Neural crest cell (in vitro differentiated cells): ENCODE data around the gene LHFPL2. TPM values are rescaled to one million over a fixed set of nuclear protein-coding genes. Genes with fewer than 3 reads are reported as not detected.

Experiments
- DNase-seq: peaks from one replicate; pipeline ENCODE4 v3.0.0; 2021; ENCODE audit warnings: low read depth, mixed read lengths, low spot score
- H3K27ac Mint-ChIP-seq: one replicate; pipeline ENCODE4 v1.8.0; 2021; ENCODE audit warnings: mild to moderate bottlenecking, mixed read lengths; ENCODE audit not compliant: unreplicated experiment
- H3K27me3 Mint-ChIP-seq: 2 replicates; pipeline ENCODE4 v1.8.0; 2021; ENCODE audit warnings: low read depth, mild to moderate bottlenecking, mixed read lengths
- H3K36me3 Mint-ChIP-seq: 2 replicates; pipeline ENCODE4 v1.8.0; 2021; ENCODE audit warnings: low read depth, mild to moderate bottlenecking, mixed read lengths
- H3K4me1 Mint-ChIP-seq: 2 replicates; pipeline ENCODE4 v1.8.0; 2021; ENCODE audit warnings: mixed read lengths
- H3K4me3 Mint-ChIP-seq: one replicate; pipeline ENCODE4 v1.8.0; 2021; ENCODE audit warnings: mild to moderate bottlenecking, mixed read lengths
- H3K9me3 Mint-ChIP-seq: 2 replicates; pipeline ENCODE4 v1.8.0; 2021; ENCODE audit warnings: mixed read lengths
- total RNA-seq: library from RNA; stranded (reverse); gene quantifications from 2 replicates; pipeline ENCODE4 v1.2.1, GENCODE V29; 2021
- TF ChIP-seq, protein P1 (sequence below): fragments of 200-600 bp; sonication (generic); conservative IDR thresholded peaks from 2 replicates; pipeline ENCODE4 v1.5.0; 2021; ENCODE audit warnings: antibody characterized with exemption, mild to moderate bottlenecking

LHFPL2 gene
- total RNA-seq, 1 donor from 2014 or later = 15.0 TPM

DNA sequence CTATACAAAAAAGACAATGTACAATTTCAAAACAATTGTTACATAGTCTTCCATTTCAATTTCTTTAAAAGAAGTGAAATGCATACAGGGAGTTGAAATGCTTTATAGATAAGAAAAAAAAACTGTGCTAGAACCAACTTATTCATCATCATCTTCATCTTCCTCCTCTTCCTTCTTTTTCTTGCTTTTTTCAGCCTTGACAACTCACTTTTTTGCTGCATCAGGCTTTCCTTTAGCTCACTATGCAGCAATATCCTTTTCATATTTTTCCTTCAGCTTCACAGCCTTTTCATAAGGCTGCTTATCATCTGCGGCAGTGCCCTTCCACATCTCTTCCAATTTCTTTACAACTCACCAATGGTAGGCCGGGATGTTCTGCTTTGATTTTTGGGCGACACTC is 4.4 kb downstream of the LHFPL2 start:
- Mint-ChIP-seq H3K9me3 (no peaks in the 10 kb centered on the region), H3K27ac (no peak overlapping the region), H3K27me3 (peaks cover 5% of the 10 kb centered on the region), H3K36me3 (peaks cover 6% of the 10 kb centered on the region), H3K4me1 (peaks cover 49% of the 10 kb centered on the region), H3K4me3 (peak overlapping the region; percentile 32)
- DNase-seq = no peak
- TF ChIP-seq, protein P1, sequence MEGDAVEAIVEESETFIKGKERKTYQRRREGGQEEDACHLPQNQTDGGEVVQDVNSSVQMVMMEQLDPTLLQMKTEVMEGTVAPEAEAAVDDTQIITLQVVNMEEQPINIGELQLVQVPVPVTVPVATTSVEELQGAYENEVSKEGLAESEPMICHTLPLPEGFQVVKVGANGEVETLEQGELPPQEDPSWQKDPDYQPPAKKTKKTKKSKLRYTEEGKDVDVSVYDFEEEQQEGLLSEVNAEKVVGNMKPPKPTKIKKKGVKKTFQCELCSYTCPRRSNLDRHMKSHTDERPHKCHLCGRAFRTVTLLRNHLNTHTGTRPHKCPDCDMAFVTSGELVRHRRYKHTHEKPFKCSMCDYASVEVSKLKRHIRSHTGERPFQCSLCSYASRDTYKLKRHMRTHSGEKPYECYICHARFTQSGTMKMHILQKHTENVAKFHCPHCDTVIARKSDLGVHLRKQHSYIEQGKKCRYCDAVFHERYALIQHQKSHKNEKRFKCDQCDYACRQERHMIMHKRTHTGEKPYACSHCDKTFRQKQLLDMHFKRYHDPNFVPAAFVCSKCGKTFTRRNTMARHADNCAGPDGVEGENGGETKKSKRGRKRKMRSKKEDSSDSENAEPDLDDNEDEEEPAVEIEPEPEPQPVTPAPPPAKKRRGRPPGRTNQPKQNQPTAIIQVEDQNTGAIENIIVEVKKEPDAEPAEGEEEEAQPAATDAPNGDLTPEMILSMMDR = no peak

DNA sequence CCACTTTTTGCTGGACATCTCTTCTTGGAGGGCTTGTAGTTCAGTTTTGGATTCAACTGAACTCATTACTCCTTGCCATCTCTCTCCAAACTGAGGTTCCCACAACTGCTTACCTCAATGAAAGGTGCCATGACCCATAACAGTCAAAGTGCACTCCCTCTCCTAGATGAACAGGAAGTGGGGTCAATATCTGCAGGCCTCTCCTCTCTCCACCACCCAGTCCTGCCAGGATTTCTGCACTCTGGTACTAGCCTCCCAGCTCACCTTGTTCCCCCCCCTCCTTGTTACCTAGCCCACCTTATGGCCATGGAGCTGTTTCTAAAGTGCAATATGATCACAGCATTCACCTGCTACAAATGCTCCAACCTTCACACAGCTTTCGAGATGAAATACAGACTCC is 5.9 kb downstream of the LHFPL2 start:
- Mint-ChIP-seq H3K4me1 (peaks cover 60% of the 10 kb centered on the region), H3K36me3 (peaks cover 6% of the 10 kb centered on the region), H3K4me3 (no peak overlapping the region), H3K27me3 (peaks cover 5% of the 10 kb centered on the region), H3K9me3 (no peaks in the 10 kb centered on the region), H3K27ac (no peak overlapping the region)
- DNase-seq = no peak
- TF ChIP-seq, protein P1 = no peak

DNA sequence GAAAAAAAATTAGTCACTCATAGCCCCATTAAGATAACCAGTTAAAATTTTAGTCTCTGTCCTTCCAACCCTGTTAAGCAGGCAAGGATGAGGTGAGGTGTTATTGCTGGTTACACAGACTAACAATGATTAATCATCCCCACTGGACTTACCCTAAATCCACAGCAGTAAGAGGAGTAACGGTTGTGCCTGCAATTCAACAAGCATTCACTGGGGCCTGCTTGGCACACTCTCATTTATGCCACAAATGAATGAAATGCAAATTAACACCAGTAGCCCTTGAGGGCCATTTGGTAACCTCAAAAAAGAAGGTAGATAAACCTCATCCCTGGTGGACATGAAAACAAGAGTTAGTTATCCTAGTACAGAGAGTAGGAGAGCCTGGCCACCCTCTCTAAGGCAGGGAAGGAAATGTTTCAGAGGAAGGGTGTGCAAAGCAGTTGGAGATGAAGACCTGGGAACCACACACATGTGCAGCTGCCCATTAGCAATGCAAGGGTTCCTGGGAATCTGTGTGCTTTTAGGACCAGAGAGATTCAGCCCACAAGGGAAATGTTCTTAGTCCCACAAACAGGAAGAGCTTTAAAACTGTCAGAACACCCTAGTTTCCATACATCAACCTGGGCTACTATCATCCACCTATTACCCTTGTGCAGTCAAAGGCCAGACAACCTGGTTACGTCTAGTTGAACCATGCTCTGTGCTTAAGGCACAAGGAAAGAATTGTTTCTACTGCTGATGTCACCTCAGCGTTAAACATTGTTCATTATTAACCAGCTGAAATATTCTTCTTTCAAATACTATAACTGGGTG is 7.7 kb downstream of the LHFPL2 start:
- Mint-ChIP-seq H3K9me3 (no peaks in the 10 kb centered on the region), H3K36me3 (peaks cover 6% of the 10 kb centered on the region), H3K27ac (no peak overlapping the region), H3K27me3 (no peaks in the 10 kb centered on the region), H3K4me1 (peaks cover 57% of the 10 kb centered on the region), H3K4me3 (no peak overlapping the region)
- no peak for DNase-seq
- TF ChIP-seq, protein P1 = no peak

DNA sequence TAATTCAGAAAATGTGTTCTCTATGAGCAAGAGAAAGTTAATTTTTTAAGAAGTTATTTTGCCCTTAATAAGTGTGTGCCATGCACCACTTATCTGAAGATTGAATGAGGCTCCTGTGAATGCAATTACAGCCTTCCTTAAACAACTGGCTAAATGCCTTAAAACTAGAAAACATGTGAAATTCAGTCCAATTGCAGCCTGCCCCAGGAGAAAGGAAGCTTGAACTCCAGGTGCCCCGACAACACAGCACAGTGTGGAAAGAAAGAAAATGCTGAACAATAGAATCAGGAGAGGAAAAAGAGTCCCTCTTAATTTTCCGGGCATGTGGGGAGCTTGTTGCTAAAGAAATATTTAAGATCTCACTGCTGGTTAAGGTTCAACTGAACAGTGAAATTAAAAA is 8.8 kb downstream of the LHFPL2 start:
- TF ChIP-seq, protein P1 = no peak
- Mint-ChIP-seq H3K4me1 (peaks cover 59% of the 10 kb centered on the region), H3K4me3 (no peak overlapping the region), H3K27me3 (no peaks in the 10 kb centered on the region), H3K9me3 (no peaks in the 10 kb centered on the region), H3K27ac (no peak overlapping the region), H3K36me3 (peaks cover 6% of the 10 kb centered on the region)
- no peak for DNase-seq

DNA sequence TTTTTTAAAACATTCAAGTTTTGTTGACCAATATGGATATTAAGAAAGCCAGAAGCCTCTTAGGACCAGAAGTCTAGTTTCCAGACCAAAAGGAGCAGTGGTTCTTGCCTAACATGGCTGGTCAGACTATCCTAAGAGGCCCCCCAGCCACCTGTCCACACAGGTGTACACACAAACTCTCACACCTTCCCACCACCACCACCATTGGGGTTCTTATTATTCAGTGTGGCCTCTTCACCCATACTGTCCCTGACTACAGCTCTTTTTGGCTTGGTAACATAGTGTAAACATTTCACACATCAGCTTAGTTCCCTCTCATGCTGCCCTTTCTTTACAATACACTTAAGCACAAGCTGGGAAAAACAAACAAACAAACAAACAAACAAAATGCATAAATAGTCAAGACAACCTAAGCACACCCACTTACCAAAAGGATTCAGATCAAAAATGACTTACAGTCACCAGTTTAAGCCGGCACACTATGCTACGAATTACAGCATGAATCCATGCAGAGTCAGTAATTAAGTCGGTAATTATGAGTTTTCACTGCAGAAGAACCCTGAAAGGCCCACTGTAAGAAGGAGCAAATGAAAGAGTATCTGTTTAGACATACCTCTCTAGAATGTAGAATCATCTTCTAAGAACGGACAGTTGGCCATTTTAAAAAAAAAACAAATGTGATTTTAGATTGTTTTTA is 9.5 kb downstream of the LHFPL2 start:
- no peaks in the 10 kb centered on the region for H3K27me3 Mint-ChIP-seq
- no peaks in the 10 kb centered on the region for H3K9me3 Mint-ChIP-seq
- no peak overlapping the region for H3K27ac Mint-ChIP-seq
- H3K4me1 Mint-ChIP-seq = peaks cover 57% of the 10 kb centered on the region
- TF ChIP-seq, protein P1 = no peak
- DNase-seq = no peak
- peaks cover under 1% of the 10 kb centered on the region for H3K36me3 Mint-ChIP-seq
- no peak overlapping the region for H3K4me3 Mint-ChIP-seq
